HCT116 (cell line): ENCODE results near the gene PRC1. TPM values are rescaled to one million over a fixed set of nuclear protein-coding genes. Genes with fewer than 3 reads are reported as not detected.

Experiments
- ATAC-seq: fragments of 200-7000 bp; cut with Tn5 transposase; 2 replicates; pipeline ENCODE4 v1.9.1; 2020; ENCODE audit warnings: mild to moderate bottlenecking, moderate library complexity
- BruUV-seq: library from RNA; stranded (reverse); fragments of 400-500 nt; replicated peaks from 2 replicates; lab custom pipeline; 2021; lab: Mats Ljungman, UMichigan
- CTCF ChIA-PET: fragments of 300-600 bp; sonication (Branson Sonifier 250); formaldehyde crosslinking; loops from one replicate; lab custom pipeline; 2021; ENCODE audit warnings: antibody characterized with exemption; lab: Charles Lee
- POLR2A ChIA-PET: fragments of 300-600, 350-600 bp; sonication (Branson Sonifier 250); formaldehyde crosslinking; loops from one replicate; lab custom pipeline; 2021; ENCODE audit warnings: antibody characterized with exemption; lab: Charles Lee
- RAD21 ChIA-PET, 2 experiments: fragments of 300-600 bp; sonication (Branson Sonifier 250); formaldehyde crosslinking; loops; one replicate each; lab custom pipeline; 2023; ENCODE audit warnings: low total read pairs in 2 of 2; ENCODE audit not compliant: uncharacterized antibody in 2 of 2, unreplicated experiment in 2 of 2, low non-redundant PET in 1 of 2; lab: Charles Lee
- DNase-seq: peaks from one replicate; pipeline ENCODE4 v3.0.0-alpha.2; 2010; ENCODE audit warnings: low read depth, low spot score
- H2AFZ ChIP-seq: fragments of 200-600 bp; shearing (Covaris generic), sonication (generic); 2 replicates; pipeline ENCODE4 v1.6.1; 2017; ENCODE audit warnings: low read depth, mixed run types, mixed read lengths, antibody characterized with exemption, low read length; ENCODE audit not compliant: poor library complexity, severe bottlenecking
- H3K27ac ChIP-seq: 2 replicates; pipeline ENCODE4 v1.5.1; 2012; ENCODE audit warnings: low read depth, low read length
- H3K27me3 ChIP-seq: fragments of 200-600 bp; sonication (generic); 2 replicates; pipeline ENCODE4 v1.6.1; 2016; ENCODE audit warnings: mixed run types, low read length, mixed read lengths; ENCODE audit not compliant: insufficient read depth
- H3K36me3 ChIP-seq, 2 experiments: fragments of 200-500 bp in 1 of 2; fragments of 200-600 bp in 1 of 2; sonication (Bioruptor generic) in 1 of 2; sonication (generic) in 1 of 2; 2 replicates each; pipeline versions ENCODE4 v1.5.1 to v1.6.1; 2014 to 2016; ENCODE audit warnings: low read length in 2 of 2, inconsistent platforms in 1 of 2, mixed read lengths in 1 of 2, mixed run types in 1 of 2; ENCODE audit not compliant: insufficient read depth in 2 of 2, control insufficient read depth in 1 of 2
- H3K4me1 ChIP-seq, 2 experiments: fragments of 200-600 bp in 1 of 2; sonication (generic) in 1 of 2; 2 replicates each; pipeline versions ENCODE4 v1.5.1 to v1.6.1; 2012 to 2017; ENCODE audit warnings: low read length in 2 of 2, inconsistent platforms in 1 of 2, mild to moderate bottlenecking in 1 of 2, mixed read lengths in 1 of 2, mixed run types in 1 of 2, moderate library complexity in 1 of 2; ENCODE audit not compliant: insufficient read depth in 2 of 2, control insufficient read depth in 1 of 2
- H3K4me2 ChIP-seq: fragments of 200-600 bp; sonication (generic); 2 replicates; pipeline ENCODE4 v1.6.1; 2017; ENCODE audit warnings: mixed run types, low read length, mixed read lengths
- H3K4me3 ChIP-seq, 2 experiments: fragments of 200-600 bp in 1 of 2; sonication (generic) in 1 of 2; replicated peaks in 1 of 2; 2 replicates each; pipeline ENCODE4 v1.5.1; 2011 to 2016; ENCODE audit warnings: low read length in 2 of 2, control low read depth in 1 of 2, low read depth in 1 of 2, mild to moderate bottlenecking in 1 of 2, mixed read lengths in 1 of 2, mixed run types in 1 of 2
- H3K79me2 ChIP-seq: fragments of 200-600 bp; sonication (generic); 2 replicates; pipeline ENCODE4 v1.6.1; 2017; ENCODE audit warnings: mild to moderate bottlenecking, mixed run types, low read length, moderate library complexity, mixed read lengths; ENCODE audit not compliant: insufficient read depth
- H3K9ac ChIP-seq: fragments of 200-600 bp; sonication (generic); 2 replicates; pipeline ENCODE4 v1.6.1; 2016; ENCODE audit warnings: low read length, mixed read lengths
- H3K9me2 ChIP-seq: fragments of 200-600 bp; sonication (generic), shearing (Covaris generic); 2 replicates; pipeline ENCODE4 v1.6.1; 2017; ENCODE audit warnings: mixed run types, mild to moderate bottlenecking, moderate library complexity; ENCODE audit not compliant: insufficient read depth
- H3K9me3 ChIP-seq, 2 experiments: fragments of 200-500 bp in 1 of 2; fragments of 200-600 bp in 1 of 2; sonication (Bioruptor generic) in 1 of 2; sonication (generic) in 1 of 2; 2 replicates each; pipeline ENCODE4 v1.6.1; 2014 to 2017; ENCODE audit warnings: low read length in 2 of 2, mixed read lengths in 2 of 2, inconsistent platforms in 1 of 2, low read depth in 1 of 2, mild to moderate bottlenecking in 1 of 2, mixed run types in 1 of 2, moderate library complexity in 1 of 2; ENCODE audit not compliant: control insufficient read depth in 1 of 2, insufficient read depth in 1 of 2
- H4K20me1 ChIP-seq: fragments of 200-600 bp; sonication (generic), shearing (Covaris generic); 2 replicates; pipeline ENCODE4 v1.6.1; 2017; ENCODE audit warnings: mixed run types, mild to moderate bottlenecking, moderate library complexity; ENCODE audit not compliant: insufficient read depth
- ATF3 ChIP-seq: IDR thresholded peaks from 2 replicates; pipeline ENCODE4 v1.6.1; 2012
- CTCF ChIP-seq, 3 experiments: fragments of 200-600 bp in 1 of 3; sonication (generic) in 1 of 3; IDR thresholded peaks in 2 of 3; conservative IDR thresholded peaks in 1 of 3; 2 replicates each; pipeline ENCODE4 v1.5.1; 2012 to 2017; ENCODE audit warnings: low read depth in 2 of 3, low read length in 2 of 3, antibody characterized with exemption in 1 of 3, borderline replicate concordance in 1 of 3, control low read depth in 1 of 3, mild to moderate bottlenecking in 1 of 3, mixed read lengths in 1 of 3, mixed run types in 1 of 3, moderate library complexity in 1 of 3; ENCODE audit not compliant: insufficient read depth in 1 of 3
- EGR1 ChIP-seq: IDR thresholded peaks from 2 replicates; pipeline ENCODE4 v1.6.1; 2012; ENCODE audit warnings: low read depth
- ELF1 ChIP-seq: IDR thresholded peaks from 2 replicates; pipeline ENCODE4 v1.6.1; 2012; ENCODE audit warnings: low read depth, borderline replicate concordance
- EZH2 ChIP-seq: fragments of 200-600 bp; sonication (generic); IDR thresholded peaks from 2 replicates; pipeline ENCODE4 v1.6.1; 2017; ENCODE audit warnings: antibody characterized with exemption, mixed run types
- EZH2phosphoT487 ChIP-seq: fragments of 200-600 bp; IDR thresholded peaks from 2 replicates; pipeline ENCODE4 v1.6.1; 2018; ENCODE audit warnings: antibody characterized with exemption, borderline replicate concordance
- JUND ChIP-seq: IDR thresholded peaks from 2 replicates; pipeline ENCODE4 v1.6.1; 2012
- MAX ChIP-seq: IDR thresholded peaks from 2 replicates; pipeline ENCODE4 v1.6.1; 2012
- POLR2A ChIP-seq: IDR thresholded peaks from 2 replicates; pipeline ENCODE4 v1.7.0; 2011; ENCODE audit warnings: borderline replicate concordance; ENCODE audit not compliant: insufficient read depth, insufficient read length; ENCODE audit errors: extremely low read depth
- POLR2AphosphoS5 ChIP-seq: IDR thresholded peaks from 2 replicates; pipeline ENCODE4 v1.6.1; 2011; ENCODE audit warnings: mild to moderate bottlenecking, low read depth, low read length, moderate library complexity
- SRF ChIP-seq: IDR thresholded peaks from 2 replicates; pipeline ENCODE4 v1.6.1; 2012; ENCODE audit warnings: low read depth
- TCF7L2 ChIP-seq: IDR thresholded peaks from 2 replicates; pipeline ENCODE4 v1.7.0; 2011; ENCODE audit warnings: borderline replicate concordance, inconsistent platforms; ENCODE audit not compliant: insufficient read depth, insufficient read length; ENCODE audit errors: extremely low read depth
- YY1 ChIP-seq: IDR thresholded peaks from 2 replicates; pipeline ENCODE4 v1.6.1; 2011; ENCODE audit warnings: low read length, low read depth, moderate library complexity, mild to moderate bottlenecking; ENCODE audit not compliant: insufficient replicate concordance; ENCODE audit errors: extremely low read depth
- ZFX ChIP-seq: fragments of 450-650 bp; IDR thresholded peaks from 2 replicates; pipeline ENCODE4 v1.6.1; 2017
- intact Hi-C: fragments of 100-400 bp; cut with micrococcal nuclease; formaldehyde crosslinking; loops from 2 replicates; pipeline ENCODE4 v1.10.0; 2022
- total RNA-seq: library from RNA; stranded (reverse); gene quantifications from one replicate; pipeline ENCODE4 v1.2.1, GENCODE V29; 2021; ENCODE audit not compliant: unreplicated experiment

Gene PRC1
- total RNA-seq, 1 experiment from 2014 or later, result 186 TPM

GRCh38 chr15:91043202-91043874, 49.0 kb upstream of the PRC1 start (continued):
- no peak for TF ChIP-seq CTCF (IDR thresholded peaks at IDR 0.05 in 2 of 3, conservative IDR thresholded peaks at IDR 0.05 in 1 of 3; ENCODE audit: borderline replicate concordance in 1 of 3, insufficient read depth in 1 of 3, low read depth in 2 of 3, low read length in 2 of 3)
- TF ChIP-seq ZFX, result no peak

GRCh38 chr15:91040856-91041255, 46.5 kb upstream of the PRC1 start:
- Histone ChIP-seq H3K4me3 (no peak overlapping the region), H3K36me3 (no peaks in the 10 kb centered on the region), H2AFZ (no peak overlapping the region), H4K20me1 (no peaks in the 10 kb centered on the region), H3K9me2 (no peaks in the 10 kb centered on the region), H3K4me2 (no peak overlapping the region), H3K9me3 (no peaks in the 10 kb centered on the region), H3K4me1 (no peaks in the 10 kb centered on the region), H3K27ac (no peak overlapping the region), H3K9ac (no peak overlapping the region), H3K27me3 (no peaks in the 10 kb centered on the region), H3K79me2 (no peaks in the 10 kb centered on the region)
- no peak for TF ChIP-seq ZFX
- no peak for TF ChIP-seq EZH2
- TF ChIP-seq EGR1, result no peak
- POLR2A ChIA-PET, result no interaction called here
- RAD21 ChIA-PET, result no interaction called here
- intact Hi-C loops, result no loop called here
- no TSS peak for BruUV-seq
- ATAC-seq, result no peak
- CTCF ChIA-PET, result no interaction called here
- no peak for DNase-seq

GRCh38 chr15:91039996-91040395, 45.7 kb upstream of the PRC1 start:
- Histone ChIP-seq H3K36me3 (no peaks in the 10 kb centered on the region), H3K4me1 (no peaks in the 10 kb centered on the region), H2AFZ (no peak overlapping the region), H4K20me1 (no peaks in the 10 kb centered on the region), H3K9me3 (no peaks in the 10 kb centered on the region), H3K4me3 (no peak overlapping the region), H3K4me2 (no peak overlapping the region), H3K79me2 (no peaks in the 10 kb centered on the region), H3K27me3 (no peaks in the 10 kb centered on the region), H3K9ac (no peak overlapping the region), H3K9me2 (no peaks in the 10 kb centered on the region), H3K27ac (no peak overlapping the region)
- ChIA-PET RAD21 (no interaction called here), CTCF (no interaction called here), POLR2A (no interaction called here)
- no TSS peak for BruUV-seq
- no peak for DNase-seq
- intact Hi-C loops, result no loop called here
- ATAC-seq, result no peak
- TF ChIP-seq SRF (no peak), MAX (no peak), JUND (no peak), POLR2A (no peak), ELF1 (no peak), ATF3 (no peak), TCF7L2 (no peak), YY1 (no peak), POLR2AphosphoS5 (no peak), CTCF (IDR thresholded peaks at IDR 0.05 in 2 of 3, conservative IDR thresholded peaks at IDR 0.05 in 1 of 3; ENCODE audit: borderline replicate concordance in 1 of 3, insufficient read depth in 1 of 3, low read depth in 2 of 3, low read length in 2 of 3) (no peak), EZH2phosphoT487 (no peak)
